HTERT RPE-1 (cell line): ENCODE results near the gene DNM3.

Experiments
- in situ Hi-C: fragments of 300-500 bp; cut with MboI; formaldehyde crosslinking; loops from 4 replicates; pipeline ENCODE4 v1.14.3; 2020; ENCODE audit warnings: low sequenced_read_pairs

DNM3 gene

DNA sequence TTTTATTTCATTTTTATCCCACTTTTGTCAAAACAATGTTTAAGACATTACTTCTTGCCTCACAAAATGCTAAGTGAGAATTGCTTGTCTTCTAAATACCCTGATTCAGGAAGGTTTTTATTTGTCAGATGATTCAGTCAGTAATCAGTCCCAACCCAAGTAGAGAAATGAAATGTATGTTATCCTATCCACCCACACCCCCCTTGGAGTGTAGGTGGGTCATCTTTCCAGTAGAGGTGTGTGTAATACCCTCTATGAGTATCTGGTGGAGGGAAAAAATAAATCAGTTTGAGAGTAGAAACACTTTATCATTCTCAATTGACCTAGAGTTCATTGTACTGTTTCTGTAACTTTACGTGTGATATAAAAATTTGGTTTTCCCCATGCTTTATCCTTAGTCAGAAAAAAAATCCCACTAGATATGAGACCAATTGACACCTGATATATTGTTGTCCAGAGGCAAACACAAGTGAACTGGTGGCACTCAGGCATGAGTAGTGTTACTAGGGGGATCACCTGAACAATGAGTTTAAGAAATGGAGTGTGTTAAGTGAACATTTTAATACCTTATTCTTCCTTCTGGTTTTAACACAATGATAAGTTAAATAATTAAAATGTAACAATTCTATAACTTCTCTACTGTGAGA lies 425.4 kb downstream of the DNM3 start:
- in situ Hi-C loops = no loop called here

GRCh38 chr1:172268237-172268636 lies 426.9 kb downstream of the DNM3 start:
- in situ Hi-C loops = no loop called here

DNA sequence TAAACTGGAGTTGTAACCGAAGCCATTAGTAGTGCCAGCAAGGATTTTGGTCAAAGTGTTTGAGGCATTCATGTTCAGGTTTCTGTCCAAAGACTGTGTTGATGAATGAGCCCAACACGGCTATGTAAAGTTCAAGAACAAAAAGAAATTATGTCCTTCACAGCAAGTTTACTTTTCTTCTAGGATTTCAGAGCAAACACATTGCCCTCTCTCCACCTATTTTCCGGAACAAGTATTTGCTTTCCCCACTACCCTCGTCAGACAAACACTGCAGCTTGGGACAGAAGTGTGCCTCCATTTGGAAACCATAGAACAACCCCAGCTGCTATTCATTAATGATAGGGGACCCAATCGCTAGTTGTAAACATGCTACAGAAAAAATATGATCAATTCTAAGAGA lies 427.8 kb downstream of the DNM3 start:
- in situ Hi-C loops = no loop called here

GRCh38 chr1:172269644-172270043 lies 428.3 kb downstream of the DNM3 start:
- in situ Hi-C loops = no loop called here

DNA sequence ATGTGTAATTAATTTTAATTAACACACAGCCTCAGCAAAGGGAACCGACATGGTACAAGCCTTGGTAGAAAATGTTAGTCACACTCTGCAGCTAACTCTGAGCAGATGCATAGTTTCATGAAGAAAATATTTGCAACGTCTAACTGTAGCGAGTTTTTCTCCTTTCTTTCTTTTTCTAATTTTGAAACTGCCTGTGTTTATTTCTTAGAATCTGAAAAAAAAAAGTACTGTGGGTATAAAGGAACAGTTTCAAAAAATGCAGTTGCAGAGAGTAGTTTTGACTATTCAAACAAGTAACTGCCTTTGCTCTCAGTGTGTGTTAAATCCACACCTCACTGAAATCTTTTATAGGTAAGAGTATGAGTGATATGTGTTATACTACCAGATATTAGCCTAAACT lies 429.3 kb downstream of the DNM3 start:
- in situ Hi-C loops = no loop called here

DNA sequence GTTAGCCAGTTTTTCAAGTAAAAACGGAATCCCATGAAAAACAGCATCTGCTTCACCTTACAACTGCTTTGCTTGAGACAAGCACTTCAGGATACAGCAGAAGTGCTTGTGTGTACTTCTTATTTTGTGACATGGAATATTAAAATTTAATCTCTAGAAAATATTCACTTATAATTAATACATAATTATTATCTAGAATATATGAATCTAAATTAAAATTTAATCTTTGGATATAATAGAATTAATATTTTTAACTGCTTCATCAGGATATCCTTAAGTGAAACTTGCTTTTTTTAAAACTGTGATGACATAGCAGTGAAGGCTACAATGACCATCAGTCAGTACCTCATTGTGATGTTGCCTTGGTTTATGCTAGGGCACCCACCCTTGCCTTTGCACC lies 430.8 kb downstream of the DNM3 start:
- in situ Hi-C loops = no loop called here

GRCh38 chr1:172273647-172274396 lies 432.5 kb downstream of the DNM3 start:
- in situ Hi-C loops = no loop called here

- in situ Hi-C loops = no loop called here
Measured at GRCh38 chr1:172275478-172275877, 434.2 kb downstream of the DNM3 start.

- in situ Hi-C loops = no loop called here
Measured at GRCh38 chr1:172276120-172276818, 435.0 kb downstream of the DNM3 start.

- in situ Hi-C loops = no loop called here
Measured at GRCh38 chr1:172277275-172277674, 436.0 kb downstream of the DNM3 start.

GRCh38 chr1:172277989-172278388 lies 436.7 kb downstream of the DNM3 start:
- in situ Hi-C loops = no loop called here

- in situ Hi-C loops = no loop called here
Measured at GRCh38 chr1:172278478-172278877, 437.2 kb downstream of the DNM3 start.

GRCh38 chr1:172279939-172280636 lies 438.8 kb downstream of the DNM3 start:
- in situ Hi-C loops = no loop called here

DNA sequence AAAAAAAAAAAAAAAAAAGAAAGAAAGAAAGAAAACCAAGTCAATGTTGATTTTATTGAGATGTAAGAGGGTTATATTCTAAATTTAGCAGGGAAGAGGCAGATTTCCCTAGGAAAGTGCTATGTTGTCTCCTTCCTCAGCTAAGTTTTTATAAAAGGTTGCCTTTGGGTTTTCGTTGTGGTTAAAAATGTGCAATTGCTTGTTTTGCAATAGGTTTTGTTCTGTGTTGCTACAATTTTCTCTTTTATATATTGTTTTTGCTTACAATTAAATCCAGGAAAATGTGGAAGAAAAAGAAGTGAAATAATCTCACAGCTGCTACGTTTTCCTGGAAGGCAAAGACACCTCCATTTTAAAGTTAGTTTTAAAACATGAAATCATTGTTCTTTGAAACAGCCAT lies 442.5 kb downstream of the DNM3 start:
- in situ Hi-C loops = no loop called here

- in situ Hi-C loops = no loop called here
Measured at GRCh38 chr1:172286629-172287076, 445.4 kb downstream of the DNM3 start.

- in situ Hi-C loops = no loop called here
Measured at GRCh38 chr1:172287208-172287607, 445.9 kb downstream of the DNM3 start.

- in situ Hi-C loops = no loop called here
Measured at GRCh38 chr1:172288581-172288980, 447.3 kb downstream of the DNM3 start.

DNA sequence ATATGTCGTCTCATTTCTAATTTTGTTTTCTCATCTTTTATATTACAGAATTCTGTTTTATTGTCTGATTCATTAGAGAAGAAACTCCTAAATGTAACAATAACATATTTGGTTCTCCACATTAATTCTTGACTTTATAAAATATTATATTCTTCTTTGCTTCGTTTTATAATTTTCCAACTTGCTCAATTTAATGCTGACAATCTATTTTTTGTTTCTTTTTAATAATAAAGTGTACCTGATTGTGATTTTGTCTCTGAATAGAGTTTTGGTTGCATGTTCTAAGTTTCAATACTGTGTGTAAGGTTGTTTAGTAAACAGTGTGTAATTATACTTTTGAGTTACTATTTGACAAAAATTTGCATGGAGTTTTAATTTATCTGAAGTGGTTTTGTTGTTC lies 448.1 kb downstream of the DNM3 start:
- in situ Hi-C loops = no loop called here

GRCh38 chr1:172292840-172293239 lies 451.5 kb downstream of the DNM3 start:
- in situ Hi-C loops = no loop called here

DNA sequence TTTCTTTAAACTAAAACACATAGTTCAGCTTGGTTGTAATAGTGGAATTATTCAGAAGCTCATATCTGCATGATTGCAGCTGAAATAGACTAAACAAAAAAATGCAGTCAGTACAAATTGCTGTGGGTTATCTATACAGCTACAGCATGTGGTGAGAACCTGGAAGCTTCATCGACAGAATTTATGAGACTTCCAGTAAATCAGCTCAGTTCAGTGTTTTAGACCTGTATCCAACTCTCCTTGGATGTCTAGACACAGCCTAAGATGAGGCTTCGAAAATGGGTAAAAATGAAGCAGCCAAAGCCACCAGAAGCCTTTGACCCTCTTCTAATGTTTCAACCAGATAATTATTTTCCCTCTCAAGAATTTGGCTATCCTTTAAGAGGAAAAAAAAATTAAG lies 452.1 kb downstream of the DNM3 start:
- in situ Hi-C loops = no loop called here

DNA sequence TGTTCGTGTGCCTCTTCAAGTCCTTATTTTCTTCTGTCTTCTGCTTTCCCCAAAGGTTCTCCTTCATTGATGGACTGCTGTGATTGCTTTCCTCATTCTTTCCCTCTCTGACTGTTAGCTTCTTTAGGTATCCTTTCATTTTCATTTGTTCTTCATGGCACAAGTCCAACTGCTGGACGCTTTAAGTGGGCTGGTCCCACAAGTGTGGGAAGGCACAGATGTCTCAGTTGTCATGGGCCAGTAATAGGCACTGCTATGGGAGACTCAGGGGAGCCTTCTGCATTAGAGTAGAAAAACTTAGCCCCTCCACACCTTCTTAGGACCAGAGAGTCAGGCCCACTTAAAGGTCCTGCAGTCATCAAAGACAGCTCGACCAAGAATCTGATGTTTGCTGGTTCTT lies 456.8 kb downstream of the DNM3 start:
- in situ Hi-C loops = no loop called here
